Lower leg skin (tissue), 4 donors: ENCODE measurements around the gene MAP3K7. TPM values are rescaled to one million over a fixed set of nuclear protein-coding genes. Genes with fewer than 3 reads are reported as not detected.

ENCODE experiments used
- DNase-seq, 2 donors: peaks; one replicate each; pipeline ENCODE4 v3.0.0-alpha.2; 2019; ENCODE audit warnings: low spot score in 2 of 2
- H3K4me3 ChIP-seq: fragments of 200-600 bp; sonication (generic); 2 replicates; pipeline ENCODE4 v1.5.1; 2017; ENCODE audit warnings: mild to moderate bottlenecking, low read depth; ENCODE audit not compliant: poor library complexity, severe bottlenecking
- CTCF ChIP-seq, 3 donors: fragments of 450-650 bp; IDR thresholded peaks; one replicate each; pipeline ENCODE4 v1.5.1; 2016; ENCODE audit warnings: antibody characterized with exemption in 3 of 3, mild to moderate bottlenecking in 3 of 3, moderate library complexity in 2 of 3
- POLR2A ChIP-seq, 2 donors: fragments of 450-650 bp; IDR thresholded peaks; one replicate each; pipeline ENCODE4 v1.6.1; 2016 to 2017; ENCODE audit warnings: antibody characterized with exemption in 2 of 2, mild to moderate bottlenecking in 1 of 2, moderate library complexity in 1 of 2
- WGBS, 2 donors: methylation state at CpG; one replicate each; pipeline ENCODE4 v1.1.5; 2018; 5-methylcytosine and 5-hydroxymethylcytosine counted together
- intact Hi-C: fragments of 100-400 bp; cut with DNase I; formaldehyde crosslinking; loops from one replicate; pipeline ENCODE4 v1.15.0; 2023; ENCODE audit warnings: low total_unique reads
- total RNA-seq, 4 donors: library from RNA; depleted of rRNA; stranded (reverse); fragments of >200 nt; gene quantifications; one replicate each; pipeline ENCODE4 v1.1.0, GENCODE V29; 2016

MAP3K7 gene
- total RNA-seq, 4 donors from 2014 or later: 21.5 to 25.8 (median 23.5) TPM

GRCh38 chr6:90523779-90524310 is 63.0 kb downstream of the MAP3K7 start:
- no peak for DNase-seq
- intact Hi-C loops: no loop called here
- no peak overlapping the region for H3K4me3 ChIP-seq
- no peak for TF ChIP-seq CTCF (IDR thresholded peaks at IDR 0.05)
- TF ChIP-seq POLR2A (IDR thresholded peaks at IDR 0.05): no peak
- 91 to 94% methylated on average over 4 of the region's 4 CpGs for WGBS, 2 donors

- no peak for TF ChIP-seq CTCF (IDR thresholded peaks at IDR 0.05)
- no peak for TF ChIP-seq POLR2A (IDR thresholded peaks at IDR 0.05)
- intact Hi-C loops: no loop called here
- DNase-seq: no peak
- 98 to 100% methylated on average over 1 of the region's 1 CpG for WGBS, 2 donors
- H3K4me3 ChIP-seq: no peak overlapping the region
Observed at GRCh38 chr6:90521955-90522354, 64.9 kb downstream of the MAP3K7 start.

GRCh38 chr6:90516074-90516660 is 70.7 kb downstream of the MAP3K7 start:
- WGBS, 2 donors: 88 to 89% methylated on average over 6 of the region's 6 CpGs
- no peak for TF ChIP-seq CTCF (IDR thresholded peaks at IDR 0.05)
- no peak for TF ChIP-seq POLR2A (IDR thresholded peaks at IDR 0.05)
- intact Hi-C loops: no loop called here
- no peak for DNase-seq
- no peak overlapping the region for H3K4me3 ChIP-seq

GRCh38 chr6:90514496-90514895 is 72.4 kb downstream of the MAP3K7 start:
- intact Hi-C loops: no loop called here
- TF ChIP-seq CTCF (IDR thresholded peaks at IDR 0.05) (no peak), POLR2A (IDR thresholded peaks at IDR 0.05) (no peak)
- no peak overlapping the region for H3K4me3 ChIP-seq
- 62 to 96% methylated on average over 3 of the region's 3 CpGs for WGBS, 2 donors
- DNase-seq: no peak

GRCh38 chr6:90508753-90509152 is 78.1 kb downstream of the MAP3K7 start:
- TF ChIP-seq CTCF (IDR thresholded peaks at IDR 0.05) (no peak), POLR2A (IDR thresholded peaks at IDR 0.05) (no peak)
- intact Hi-C loops: no loop called here
- 71 to 78% methylated on average over 5 of the region's 5 CpGs for WGBS, 2 donors

More at GRCh38 chr6:90508753-90509152, 78.1 kb downstream of the MAP3K7 start:
- DNase-seq: no peak
- no peak overlapping the region for H3K4me3 ChIP-seq
